ENCODE data around the gene PPP1R14D. TPM values are rescaled to one million over a fixed set of nuclear protein-coding genes. Genes with fewer than 3 reads are reported as not detected.
A peak's percentile ranks its signal among the peaks of the same experiment; 100 is the strongest.

The PPP1R14D gene
- total RNA-seq, 1 donor from 2014 or later: not detected

GRCh38 chr15:40872791-40873693 is 44.5 kb upstream of the PPP1R14D start:
- Mint-ChIP-seq H3K4me3 (ENCODE audit: unreplicated experiment) (peak overlapping the region; percentile 68), H3K36me3 (ENCODE audit: unreplicated experiment) (no peaks in the 10 kb centered on the region), H3K27ac (ENCODE audit: unreplicated experiment) (no peak overlapping the region), H3K27me3 (ENCODE audit: unreplicated experiment) (peaks cover 6% of the 10 kb centered on the region), H3K4me1 (ENCODE audit: unreplicated experiment) (peaks cover 11% of the 10 kb centered on the region), H3K9me3 (ENCODE audit: unreplicated experiment) (no peaks in the 10 kb centered on the region)
- DNase-seq (ENCODE audit: extremely low spot score, unreplicated experiment): no peak
- TF ChIP-seq CTCF (IDR thresholded peaks at IDR 0.05): no peak

- TF ChIP-seq CTCF (IDR thresholded peaks at IDR 0.05): no peak
- Mint-ChIP-seq H3K27ac (ENCODE audit: unreplicated experiment) (no peak overlapping the region), H3K36me3 (ENCODE audit: unreplicated experiment) (no peaks in the 10 kb centered on the region), H3K9me3 (ENCODE audit: unreplicated experiment) (no peaks in the 10 kb centered on the region), H3K27me3 (ENCODE audit: unreplicated experiment) (peaks cover 6% of the 10 kb centered on the region), H3K4me1 (ENCODE audit: unreplicated experiment) (peaks cover 11% of the 10 kb centered on the region), H3K4me3 (ENCODE audit: unreplicated experiment) (no peak overlapping the region)
- no peak for DNase-seq (ENCODE audit: extremely low spot score, unreplicated experiment)
These were observed 43.5 kb upstream of the PPP1R14D start for GRCh38 chr15:40871749-40872617.

GRCh38 chr15:40870716-40871115 is 42.2 kb upstream of the PPP1R14D start:
- H3K4me1 Mint-ChIP-seq (ENCODE audit: unreplicated experiment): peaks cover 16% of the 10 kb centered on the region
- no peak for TF ChIP-seq CTCF (IDR thresholded peaks at IDR 0.05)
- no peak for DNase-seq (ENCODE audit: extremely low spot score, unreplicated experiment)
- no peaks in the 10 kb centered on the region for H3K9me3 Mint-ChIP-seq (ENCODE audit: unreplicated experiment)
- H3K4me3 Mint-ChIP-seq (ENCODE audit: unreplicated experiment): no peak overlapping the region
- H3K27me3 Mint-ChIP-seq (ENCODE audit: unreplicated experiment): peaks cover 6% of the 10 kb centered on the region
- no peak overlapping the region for H3K27ac Mint-ChIP-seq (ENCODE audit: unreplicated experiment)
- H3K36me3 Mint-ChIP-seq (ENCODE audit: unreplicated experiment): no peaks in the 10 kb centered on the region

- TF ChIP-seq CTCF (IDR thresholded peaks at IDR 0.05): no peak
- H3K27me3 Mint-ChIP-seq (ENCODE audit: unreplicated experiment): peaks cover 6% of the 10 kb centered on the region
- no peaks in the 10 kb centered on the region for H3K36me3 Mint-ChIP-seq (ENCODE audit: unreplicated experiment)
- no peak overlapping the region for H3K4me3 Mint-ChIP-seq (ENCODE audit: unreplicated experiment)
- H3K4me1 Mint-ChIP-seq (ENCODE audit: unreplicated experiment): peaks cover 20% of the 10 kb centered on the region
- H3K27ac Mint-ChIP-seq (ENCODE audit: unreplicated experiment): no peak overlapping the region
- no peaks in the 10 kb centered on the region for H3K9me3 Mint-ChIP-seq (ENCODE audit: unreplicated experiment)
- DNase-seq (ENCODE audit: extremely low spot score, unreplicated experiment): no peak
These were observed 41.2 kb upstream of the PPP1R14D start for GRCh38 chr15:40869686-40870085.

GRCh38 chr15:40867199-40867598 is 38.7 kb upstream of the PPP1R14D start:
- no peaks in the 10 kb centered on the region for H3K36me3 Mint-ChIP-seq (ENCODE audit: unreplicated experiment)
- peaks cover 4% of the 10 kb centered on the region for H3K27me3 Mint-ChIP-seq (ENCODE audit: unreplicated experiment)
- H3K4me3 Mint-ChIP-seq (ENCODE audit: unreplicated experiment): no peak overlapping the region
- TF ChIP-seq CTCF (IDR thresholded peaks at IDR 0.05): no peak
- DNase-seq (ENCODE audit: extremely low spot score, unreplicated experiment): no peak
- H3K4me1 Mint-ChIP-seq (ENCODE audit: unreplicated experiment): peaks cover 17% of the 10 kb centered on the region
- H3K27ac Mint-ChIP-seq (ENCODE audit: unreplicated experiment): no peak overlapping the region
- no peaks in the 10 kb centered on the region for H3K9me3 Mint-ChIP-seq (ENCODE audit: unreplicated experiment)

Data from osteocyte (in vitro differentiated cells).